ENCODE data around the gene ZNF77.
A peak's percentile ranks its signal among the peaks of the same experiment; 100 is the strongest.
"Not testable (repeated sequence)": the region's sequence is repeated elsewhere in the genome, so short reads cannot be mapped to it uniquely, and the experiment has no call there.

The ZNF77 gene

DNA sequence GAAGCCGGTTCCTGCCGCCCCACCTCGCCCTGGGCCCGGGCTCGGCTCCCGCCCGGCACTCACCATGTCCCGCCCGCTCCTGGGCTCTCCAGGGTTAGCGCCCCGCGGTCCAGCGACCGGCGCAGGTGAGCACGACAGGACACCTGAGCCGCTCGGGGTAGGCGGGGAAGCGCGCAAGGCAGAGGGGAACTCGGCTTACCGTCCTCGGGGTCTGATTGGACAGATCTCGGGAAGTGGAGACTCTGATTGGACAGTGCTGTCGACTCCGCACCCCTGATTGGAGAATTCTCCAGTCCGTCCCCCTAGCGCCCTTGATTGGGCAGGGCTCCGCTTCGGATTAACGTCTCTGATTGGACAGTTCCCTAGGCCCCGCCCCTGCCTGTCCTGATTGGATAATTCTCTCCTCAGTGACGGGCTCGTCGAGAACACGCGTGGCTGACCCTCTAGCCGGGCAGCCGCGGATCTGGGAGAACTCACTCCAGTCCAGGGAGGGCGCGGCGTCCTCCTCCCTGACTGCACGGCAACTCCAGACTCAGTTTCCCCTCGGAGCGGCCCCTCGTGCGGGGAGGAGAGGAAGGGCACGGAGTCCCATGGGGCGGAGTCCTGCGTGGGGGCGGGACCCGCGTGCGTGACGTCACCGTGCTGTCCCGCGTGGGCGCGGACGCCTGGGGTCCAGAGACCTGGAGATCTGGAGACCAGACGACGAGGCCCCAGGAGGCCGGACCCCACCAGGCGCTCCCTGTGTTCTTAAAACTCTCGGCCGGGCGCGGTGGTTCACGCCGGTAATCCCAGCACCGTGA is at the start of gene ZNF77:
ZNF77 (minus strand) TSS at position 197 of the 800 bp plus-strand sequence; CDS start at position 66, 131 bp downstream.
- peak; percentile 97 to 99 (median 98) for DNase-seq (ENCODE audit: low read depth in 2 of 3, low spot score in 1 of 3)

DNA sequence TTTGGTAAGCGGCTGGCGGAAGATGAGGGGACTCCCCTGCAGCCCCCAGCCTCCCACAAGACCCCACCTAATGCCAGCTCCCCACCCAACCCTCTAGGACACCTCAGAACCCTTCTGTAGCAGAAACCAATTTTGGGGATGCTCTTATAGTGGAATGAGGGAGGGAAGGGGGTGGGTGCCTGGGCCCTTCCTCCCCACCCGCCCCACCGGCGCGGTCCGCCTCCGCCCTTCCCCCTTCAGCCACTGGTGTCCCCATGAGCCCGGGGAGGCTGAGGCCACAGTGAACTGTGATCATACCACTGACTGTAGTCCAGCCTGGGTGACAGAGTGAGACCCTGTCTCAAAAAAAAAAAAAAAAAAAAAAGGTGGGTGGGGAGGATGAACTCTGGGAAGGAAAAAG is 48.8 kb upstream of the ZNF77 start:
- no peak for DNase-seq (ENCODE audit: low read depth in 2 of 3, low spot score in 1 of 3)

DNA sequence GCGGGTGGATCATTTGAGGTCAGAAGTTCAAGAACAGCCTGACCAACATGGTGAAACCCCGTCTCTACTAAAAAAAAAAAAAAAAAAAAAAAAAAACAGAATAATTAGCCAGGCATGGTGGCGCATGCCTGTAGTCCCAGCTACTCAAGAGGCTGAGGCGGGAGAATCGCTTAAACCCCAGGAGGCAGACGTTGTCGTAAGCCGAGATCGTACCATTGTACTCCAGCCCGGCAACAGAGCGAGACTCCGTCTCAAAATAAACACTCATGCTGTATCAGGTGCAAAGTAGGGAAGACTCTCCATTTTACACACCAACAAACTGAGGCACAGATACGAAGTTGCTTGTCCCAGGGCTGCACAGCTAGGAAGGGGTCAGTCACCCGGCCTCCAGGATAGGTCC is 48.2 kb upstream of the ZNF77 start:
- DNase-seq (ENCODE audit: low read depth in 2 of 3, low spot score in 1 of 3): no peak

DNA sequence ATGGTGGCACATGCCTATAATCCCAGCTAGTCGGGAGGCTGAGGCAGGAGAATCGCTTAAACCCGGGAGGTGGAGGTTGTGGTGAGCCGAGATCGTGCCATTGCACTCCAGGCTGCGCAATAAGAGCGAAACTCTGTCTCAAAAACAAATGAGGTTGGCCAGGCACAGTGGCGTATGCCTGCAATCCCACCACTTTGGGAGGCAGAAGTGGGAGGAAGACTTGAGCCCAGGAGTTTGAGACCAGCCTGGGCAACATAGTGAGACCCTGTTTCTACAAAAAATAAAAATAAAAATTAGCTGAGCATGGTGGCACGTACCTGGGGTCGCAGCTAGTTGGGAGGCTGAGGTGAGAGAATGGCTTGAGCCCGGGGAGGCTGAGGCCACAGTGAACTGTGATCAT is 47.6 kb upstream of the ZNF77 start:
- DNase-seq (ENCODE audit: low read depth in 2 of 3, low spot score in 1 of 3): not testable (repeated sequence)

DNA sequence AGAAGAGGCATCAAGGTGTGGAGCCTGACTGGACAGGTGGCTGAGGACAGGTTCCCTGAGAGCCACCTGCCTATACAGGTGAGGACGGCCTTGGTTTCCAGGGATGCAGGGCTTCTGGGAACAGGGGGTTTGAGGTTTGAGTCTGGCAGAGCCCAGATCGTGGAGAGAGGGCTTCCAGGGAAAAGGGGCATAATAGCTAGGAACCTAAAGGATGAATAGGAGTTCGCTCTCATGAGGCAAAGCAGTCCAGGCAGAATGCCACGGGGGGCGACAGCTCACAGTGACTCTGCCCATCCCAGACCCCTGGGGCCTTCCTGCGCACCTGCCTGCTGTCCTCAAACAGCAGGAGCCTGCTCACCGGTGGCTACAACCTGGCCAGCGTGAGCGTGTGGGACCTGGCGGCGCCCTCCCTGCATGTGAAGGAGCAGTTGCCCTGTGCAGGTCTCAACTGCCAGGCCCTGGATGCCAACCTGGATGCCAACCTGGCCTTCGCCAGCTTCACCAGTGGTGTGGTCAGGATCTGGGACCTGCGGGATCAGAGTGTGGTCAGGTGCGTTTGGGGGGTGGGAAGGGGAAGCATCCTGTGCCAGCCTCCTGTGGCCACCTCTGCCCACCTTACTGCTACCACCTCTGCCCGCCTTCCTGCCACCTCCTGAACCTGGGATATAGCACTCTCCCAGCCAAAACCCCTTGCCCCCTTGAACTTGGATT is 44.6 kb upstream of the ZNF77 start:
- no peak for DNase-seq (ENCODE audit: low read depth in 2 of 3, low spot score in 1 of 3)

DNA sequence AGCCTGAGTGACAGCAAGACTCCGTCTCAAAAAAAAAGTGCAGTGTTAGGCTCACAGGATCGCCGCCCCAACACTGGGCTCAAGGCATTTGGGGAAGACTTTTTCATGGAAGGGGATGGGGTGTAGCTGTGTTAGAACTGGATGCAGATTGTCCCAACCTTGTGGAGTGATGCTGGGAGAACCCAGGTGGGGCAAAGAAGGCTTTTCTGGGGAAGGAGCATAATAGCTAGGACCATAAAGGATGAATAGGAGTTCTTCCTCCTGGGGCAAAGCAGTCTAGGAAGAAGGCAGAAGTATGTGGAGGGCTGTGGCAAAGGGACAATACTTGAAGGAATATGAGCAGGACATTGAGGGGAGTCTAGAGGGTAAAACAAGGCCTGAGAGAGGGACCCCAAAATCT is 43.8 kb upstream of the ZNF77 start:
- DNase-seq (ENCODE audit: low read depth in 2 of 3, low spot score in 1 of 3): no peak

DNA sequence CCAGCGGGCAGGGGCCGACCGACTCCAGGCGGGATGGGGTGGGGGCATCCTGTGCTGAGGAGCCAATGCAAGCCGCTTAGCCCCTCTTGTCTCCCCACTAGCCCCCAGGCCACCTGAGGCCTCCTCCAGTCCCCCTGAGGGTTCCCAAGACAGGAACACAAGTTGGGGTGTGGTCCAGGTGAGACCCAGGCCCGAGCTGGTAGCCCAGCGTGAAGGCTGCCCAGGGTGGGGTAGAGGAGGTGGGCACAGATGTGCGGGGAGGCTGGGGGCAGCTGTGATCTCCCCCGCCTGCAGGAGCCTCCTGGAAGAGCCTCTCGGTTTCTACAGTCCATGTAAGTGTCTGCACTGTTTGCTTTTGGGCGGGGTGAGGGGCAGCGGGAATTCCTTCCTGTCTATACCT is 43.0 kb upstream of the ZNF77 start:
- no peak for DNase-seq (ENCODE audit: low read depth in 2 of 3, low spot score in 1 of 3)

DNA sequence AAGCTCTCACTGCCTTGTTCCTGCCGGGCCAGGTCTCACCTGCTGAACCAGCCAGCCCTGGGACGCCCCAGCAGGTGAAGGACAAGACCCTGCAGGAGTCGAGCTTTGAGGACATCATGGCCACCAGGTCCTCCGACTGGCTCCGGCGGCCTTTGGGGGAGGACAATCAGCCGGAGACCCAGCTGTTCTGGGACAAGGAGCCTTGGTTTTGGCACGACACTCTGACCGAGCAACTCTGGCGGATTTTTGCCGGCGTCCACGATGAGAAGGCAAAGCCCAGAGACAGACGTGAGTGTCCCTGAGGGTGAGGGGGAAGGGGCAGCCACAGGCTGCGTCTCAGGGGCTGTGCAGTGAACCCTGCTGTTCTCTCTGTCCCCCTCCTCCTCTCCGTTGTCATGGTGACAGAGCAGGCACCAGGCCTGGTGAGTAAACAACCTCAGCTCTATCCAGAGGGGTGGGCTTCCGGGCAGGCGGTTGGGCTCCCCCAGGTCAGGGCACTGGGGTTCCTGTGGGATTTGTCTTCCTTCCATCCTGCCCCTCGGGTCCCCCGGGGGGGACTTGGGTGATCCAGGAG is 42.3 kb upstream of the ZNF77 start:
- no peak for DNase-seq (ENCODE audit: low read depth in 2 of 3, low spot score in 1 of 3)

DNA sequence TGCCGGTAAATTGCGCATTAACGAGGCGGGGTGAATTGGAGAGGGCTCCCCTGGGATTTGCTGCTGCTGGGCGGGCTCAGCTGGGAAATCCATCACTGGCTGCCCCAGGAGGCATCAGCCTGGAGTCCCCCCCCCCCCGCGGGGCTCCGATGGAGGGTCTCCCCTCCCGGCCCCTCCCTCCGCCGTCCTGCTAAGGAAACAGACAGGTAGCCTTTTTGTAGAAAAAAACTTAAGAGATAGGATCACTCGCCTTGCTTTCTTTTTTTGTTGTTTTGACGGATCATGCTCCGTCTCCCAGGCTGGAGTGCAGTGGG is 39.4 kb upstream of the ZNF77 start:
- no peak for DNase-seq (ENCODE audit: low read depth in 2 of 3, low spot score in 1 of 3)

DNA sequence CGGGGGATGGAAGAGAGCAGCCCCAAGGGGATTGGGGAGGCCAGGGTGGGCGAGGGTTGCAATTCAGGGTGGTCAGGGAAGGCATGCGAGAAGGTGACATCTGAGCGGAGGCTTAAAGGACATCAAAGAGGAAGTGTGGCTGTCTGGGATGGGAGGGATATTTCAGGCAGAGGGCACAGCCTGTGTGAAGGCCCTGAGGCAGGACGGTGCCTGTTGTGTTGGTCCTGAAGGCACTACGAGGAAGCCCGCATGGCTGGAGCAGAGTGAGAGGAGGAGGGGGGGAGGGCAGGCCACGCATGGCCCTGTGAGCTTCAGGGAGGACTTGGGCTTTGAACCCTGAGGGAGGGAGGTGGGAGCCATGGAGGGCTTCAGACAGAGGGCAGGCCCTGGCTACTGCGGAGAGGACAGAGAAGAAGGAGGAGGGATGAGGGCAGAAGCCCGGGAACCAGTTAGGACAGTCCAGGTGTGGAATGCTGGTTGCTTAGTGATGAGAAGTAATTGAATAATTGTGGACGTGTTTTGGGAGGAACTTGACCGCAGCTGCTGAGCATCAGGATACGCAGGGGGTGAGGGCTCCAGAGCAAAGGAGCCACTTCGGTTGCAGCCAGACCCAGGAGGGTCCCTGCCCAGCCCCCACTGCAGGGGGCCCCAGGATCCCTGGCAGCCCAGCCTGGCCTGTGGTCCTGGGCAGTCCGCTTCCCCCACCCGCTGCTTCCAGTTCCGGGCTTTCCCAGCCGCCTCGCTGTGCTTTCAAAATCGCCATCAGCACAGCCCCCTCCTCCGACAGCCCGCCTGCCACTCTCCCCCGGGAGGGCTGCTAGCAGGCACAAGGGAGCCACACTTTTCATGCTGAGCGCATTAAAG is 38.8 kb upstream of the ZNF77 start:
- no peak for DNase-seq (ENCODE audit: low read depth in 2 of 3, low spot score in 1 of 3)

DNA sequence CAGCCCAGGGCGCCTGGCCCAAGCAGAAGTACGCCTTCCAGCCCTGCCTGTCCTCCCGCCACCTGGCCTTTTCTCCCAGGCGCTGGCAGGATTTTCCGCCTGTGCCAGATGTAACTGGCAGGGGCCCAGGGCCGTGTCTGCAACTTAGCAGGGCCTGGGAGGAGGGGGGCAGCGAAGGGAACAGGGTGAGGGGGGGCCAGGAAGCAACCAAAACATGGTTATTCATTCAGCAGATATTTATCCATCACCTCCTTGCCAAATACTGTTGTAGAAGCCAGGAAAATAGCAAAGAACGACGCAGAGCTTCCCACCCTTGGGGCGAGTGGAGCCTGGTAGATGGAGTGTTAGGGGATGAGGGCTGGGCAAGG is 38.2 kb upstream of the ZNF77 start:
- no peak for DNase-seq (ENCODE audit: low read depth in 2 of 3, low spot score in 1 of 3)

DNA sequence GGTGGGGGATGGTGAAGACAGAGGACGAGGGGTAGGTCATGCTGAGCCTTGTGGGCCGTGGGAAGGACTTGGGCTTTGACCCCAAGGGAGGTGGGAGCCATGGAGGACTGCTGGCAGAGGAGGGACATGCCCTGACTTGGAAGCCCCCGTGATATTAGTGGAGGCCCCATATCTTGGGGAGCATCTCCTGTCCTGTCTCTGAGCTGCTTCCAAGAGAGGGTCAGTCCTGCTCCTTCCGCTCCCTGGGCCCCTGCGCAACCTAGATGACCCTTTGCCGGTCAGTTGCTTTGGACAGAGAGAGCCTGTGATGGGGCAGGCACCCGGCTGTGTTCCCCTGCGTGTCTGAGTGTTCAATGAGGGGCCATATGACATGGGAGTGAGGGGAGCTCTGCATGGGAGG is 37.8 kb upstream of the ZNF77 start:
- DNase-seq (ENCODE audit: low read depth in 2 of 3, low spot score in 1 of 3): no peak

DNA sequence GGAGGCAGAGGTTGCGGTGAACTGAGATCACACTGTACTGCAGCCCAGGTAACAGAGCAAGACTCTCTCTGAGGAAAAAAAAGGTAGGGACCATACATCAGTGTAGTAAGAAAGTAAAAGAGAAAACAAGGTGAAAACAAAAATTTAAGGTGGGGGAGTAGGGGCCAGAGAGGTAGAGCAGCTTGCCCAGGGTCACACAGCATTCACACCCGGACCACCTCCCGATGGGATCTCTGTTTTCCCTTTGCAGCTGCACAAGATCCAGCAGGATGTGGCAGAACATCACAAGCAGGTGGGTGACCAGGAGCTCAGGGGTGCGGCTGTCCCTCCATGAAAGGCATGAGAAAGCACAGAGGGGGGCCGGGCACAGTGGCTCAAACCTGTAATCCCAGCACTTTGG is 37.1 kb upstream of the ZNF77 start:
- no peak for DNase-seq (ENCODE audit: low read depth in 2 of 3, low spot score in 1 of 3)

DNA sequence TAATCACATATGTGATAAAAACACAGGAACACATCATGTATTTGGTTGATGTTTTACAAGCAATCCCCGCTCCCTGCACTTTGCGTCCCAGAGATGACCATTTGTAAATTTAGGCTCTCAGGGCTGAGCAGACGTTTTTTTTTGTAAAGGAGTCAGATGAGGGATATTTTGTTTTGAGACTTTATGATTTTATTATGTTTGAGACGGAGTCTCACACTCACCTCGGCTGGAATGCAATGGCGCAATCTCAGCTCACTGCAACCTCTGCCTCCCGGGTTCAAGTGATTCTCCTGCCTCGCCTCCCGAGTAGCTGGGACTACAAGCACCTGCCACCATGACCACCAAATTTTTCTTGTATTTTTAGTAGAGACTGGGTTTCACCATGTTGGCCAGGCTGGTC is 34.0 kb upstream of the ZNF77 start:
- DNase-seq (ENCODE audit: low read depth in 2 of 3, low spot score in 1 of 3): no peak

DNA sequence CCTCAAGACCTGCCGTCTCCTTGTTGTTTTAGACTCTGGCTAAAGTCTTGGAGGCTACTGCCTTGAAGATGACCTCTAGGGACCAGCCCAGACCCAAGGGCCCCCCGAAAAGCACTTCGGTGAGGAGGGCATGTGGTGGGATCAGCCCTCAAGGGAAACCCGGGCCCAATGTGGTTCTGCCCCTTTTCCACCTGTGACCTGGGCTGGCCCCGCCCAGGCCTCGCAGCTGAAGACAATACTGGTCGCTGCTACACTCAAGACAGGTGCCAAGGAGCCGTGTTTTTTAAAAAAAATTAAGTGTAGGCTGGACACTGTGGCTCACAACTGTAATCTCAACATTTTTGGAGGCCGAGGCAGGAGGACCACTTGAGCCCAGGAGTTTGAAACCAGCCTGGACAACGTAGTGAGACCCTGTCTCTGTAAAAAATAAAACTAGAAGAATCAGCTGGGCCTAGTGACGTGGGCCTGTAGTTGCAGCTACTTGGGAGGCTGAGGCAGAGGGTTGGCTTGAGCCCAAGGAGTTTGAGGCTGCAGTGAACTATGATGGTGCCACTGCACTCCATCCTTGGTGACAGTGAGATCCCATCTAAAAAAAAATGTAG is 33.5 kb upstream of the ZNF77 start:
- no peak for DNase-seq (ENCODE audit: low read depth in 2 of 3, low spot score in 1 of 3)

DNA sequence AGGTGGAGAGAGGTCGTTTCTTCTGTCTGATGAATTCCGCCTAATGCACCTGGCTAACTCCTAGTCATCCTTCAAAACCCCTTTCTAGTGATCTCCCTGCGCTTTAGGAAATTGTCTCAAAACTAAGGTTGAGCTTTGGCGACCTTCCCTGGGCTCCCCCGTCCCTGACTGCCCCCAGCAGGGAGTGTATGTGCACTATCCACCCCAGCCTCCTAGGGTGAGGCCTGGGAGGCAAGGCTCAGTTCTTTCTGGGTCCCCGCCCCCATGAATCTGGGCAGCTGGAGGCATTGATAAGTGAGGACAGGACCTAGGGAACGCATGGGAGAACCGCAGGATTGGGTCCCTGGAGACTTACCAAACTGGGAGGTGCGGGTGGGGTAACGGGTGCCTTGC is 33.0 kb upstream of the ZNF77 start:
- DNase-seq (ENCODE audit: low read depth in 2 of 3, low spot score in 1 of 3): no peak

DNA sequence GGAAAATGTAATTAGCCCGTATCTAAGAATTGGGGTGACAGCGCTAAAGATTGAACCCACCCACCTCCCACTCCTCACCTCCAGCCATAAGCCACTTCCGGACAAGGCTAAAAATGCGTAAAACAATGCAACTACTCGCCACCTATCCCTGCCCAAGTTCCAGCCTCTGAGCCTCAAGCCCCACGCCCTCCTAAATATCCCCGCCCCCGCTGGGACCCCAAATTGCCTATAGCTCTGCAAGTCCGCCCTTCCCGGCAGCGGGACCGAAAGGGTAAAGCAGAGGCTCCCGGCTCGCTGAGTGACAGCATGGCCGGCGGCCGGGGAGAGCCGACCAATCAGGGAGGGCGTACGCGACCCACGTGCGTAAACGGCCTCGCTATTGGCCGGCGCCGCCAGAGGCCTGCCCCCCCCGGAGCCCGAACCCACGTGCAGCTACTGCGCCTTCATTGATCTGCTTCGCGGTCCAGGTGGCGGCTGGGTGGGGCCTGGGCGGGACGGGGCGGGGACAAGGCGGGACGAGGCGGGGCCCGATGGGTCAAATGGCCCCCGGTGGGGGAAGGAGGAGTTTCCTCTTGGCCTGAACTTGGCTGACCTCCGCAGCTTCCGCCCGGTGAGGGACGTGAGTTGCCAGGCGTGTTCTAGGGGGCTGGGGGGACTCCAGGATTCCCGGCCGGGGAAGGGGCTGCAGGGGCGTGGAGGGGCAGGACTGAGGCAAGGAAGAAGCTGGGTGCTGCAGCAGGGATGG is 32.4 kb upstream of the ZNF77 start, which contains the start of gene TLE6:
TLE6 (plus strand) TSS at position 564 of the 745 bp plus-strand sequence. CDS start 670 bp downstream, outside the sequence.
- peak; percentile 88 to 93 (median 92) for DNase-seq (ENCODE audit: low read depth in 2 of 3, low spot score in 1 of 3)

DNA sequence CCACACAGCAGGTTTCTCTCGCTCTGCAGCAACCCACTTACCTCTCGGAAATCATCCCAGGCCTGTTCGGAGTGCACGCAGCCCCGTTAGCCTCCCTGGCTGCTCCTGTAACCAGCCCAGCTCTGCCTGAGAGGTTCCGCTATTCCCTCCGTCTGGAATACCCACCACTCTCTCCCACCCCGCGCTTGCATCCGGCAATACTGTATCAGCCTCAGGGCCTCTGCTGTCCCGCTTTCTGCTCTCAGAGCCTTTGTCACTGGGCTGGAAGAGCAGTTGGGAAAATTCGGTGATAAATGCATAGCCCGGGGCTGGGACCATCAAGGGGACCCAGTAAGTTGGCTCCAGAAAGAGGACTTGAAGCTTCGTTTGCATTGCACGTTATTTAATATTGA is 31.8 kb upstream of the ZNF77 start:
- DNase-seq (ENCODE audit: low read depth in 2 of 3, low spot score in 1 of 3): no peak

DNA sequence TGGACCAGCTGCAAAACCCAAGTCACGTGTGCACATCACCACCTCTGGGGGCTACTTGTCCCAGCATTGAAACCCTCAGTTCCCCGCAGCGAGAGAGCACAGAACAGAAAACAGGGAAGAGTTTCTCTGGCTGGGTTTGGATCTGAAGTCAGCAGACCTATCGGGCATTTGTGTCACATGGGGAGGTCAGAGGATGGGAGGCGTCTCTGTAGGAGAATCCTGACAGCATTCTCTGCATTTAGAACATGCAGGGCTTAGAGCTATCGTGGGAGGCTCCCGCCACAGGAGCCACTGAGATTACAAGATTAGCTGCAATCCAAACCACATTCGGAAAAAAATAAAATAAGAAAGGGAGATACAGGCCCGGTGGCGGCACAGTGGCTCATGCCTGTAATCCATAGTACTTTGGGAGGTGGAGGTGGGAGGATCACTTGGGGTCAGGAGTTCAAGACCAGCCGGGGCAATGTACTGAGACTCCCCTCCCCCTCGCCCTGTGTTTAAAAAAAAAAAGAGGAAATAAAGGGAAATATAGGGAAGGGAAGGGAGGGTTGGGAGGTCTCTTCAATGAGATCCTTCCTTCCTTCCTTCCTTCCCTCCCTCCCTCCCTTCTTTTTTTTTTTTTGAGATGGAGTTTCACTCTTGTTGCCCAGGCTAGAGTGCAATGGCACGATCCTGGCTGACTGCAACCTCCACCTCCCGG is 29.7 kb upstream of the ZNF77 start:
- peak in 2 of 3 donors; percentile 9 to 22 for DNase-seq (ENCODE audit: low read depth in 2 of 3, low spot score in 1 of 3)

DNA sequence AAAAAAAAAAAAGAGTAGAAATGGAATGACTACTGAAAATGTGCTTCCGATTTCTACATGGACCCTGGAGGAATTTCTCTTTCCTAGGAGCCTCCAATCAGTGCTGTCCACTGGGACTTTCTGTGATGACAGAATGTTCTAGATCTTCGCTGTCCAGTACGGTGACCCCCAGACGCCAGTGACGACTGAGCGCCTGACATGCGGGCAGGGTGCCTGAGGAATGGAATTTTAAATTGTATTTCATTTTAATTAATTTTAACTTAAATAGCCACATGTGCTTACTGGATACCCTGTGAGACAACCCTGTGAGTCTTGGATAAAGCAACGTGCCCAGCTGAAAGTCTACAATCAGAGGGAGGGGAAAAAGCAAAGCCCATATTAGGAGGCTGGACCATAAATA is 28.5 kb upstream of the ZNF77 start:
- no peak for DNase-seq (ENCODE audit: low read depth in 2 of 3, low spot score in 1 of 3)

Measured in stimulated activated CD4-positive, alpha-beta T cell treated with anti-CD3 and anti-CD28 coated beads, Interleukin-12 subunit alpha, Interleukin-12 subunit beta, amount 100 ng/mL, for 48 hours (primary cell).